ENCODE data around the gene SUMF1.
"Not testable (repeated sequence)": the region's sequence is repeated elsewhere in the genome, so short reads cannot be mapped to it uniquely, and the experiment has no call there.

The SUMF1 gene

DNA sequence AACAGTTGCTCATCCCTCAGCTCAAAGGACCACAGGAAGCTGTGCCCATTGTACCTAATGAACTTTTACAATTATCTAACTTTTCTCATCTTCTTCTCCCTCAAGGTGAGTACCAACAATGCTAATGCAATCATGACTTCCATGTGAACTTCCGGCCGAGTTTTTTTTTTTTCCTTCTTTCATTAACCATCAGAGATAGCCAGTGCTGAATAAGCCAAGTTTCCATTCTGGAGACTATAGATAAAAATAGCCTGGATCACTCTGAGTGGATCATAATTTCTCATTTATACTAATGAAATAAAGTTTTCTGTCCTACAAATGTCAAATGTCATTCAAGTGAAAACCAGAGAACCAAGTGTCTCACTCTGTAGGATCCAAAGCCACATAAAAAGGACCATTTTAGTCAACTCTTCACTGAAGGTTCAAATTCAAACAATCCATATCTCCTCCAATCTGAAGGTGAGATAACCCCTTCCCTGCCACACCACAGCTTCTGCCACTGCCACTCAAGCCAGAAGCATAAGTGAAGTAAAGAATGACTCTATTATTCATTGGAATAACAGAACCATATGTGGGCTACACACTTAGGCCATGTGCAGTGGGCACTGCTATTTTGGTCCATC is 5.5 kb downstream of the SUMF1 start:
- DNase-seq (ENCODE audit: low read depth): no peak

DNA sequence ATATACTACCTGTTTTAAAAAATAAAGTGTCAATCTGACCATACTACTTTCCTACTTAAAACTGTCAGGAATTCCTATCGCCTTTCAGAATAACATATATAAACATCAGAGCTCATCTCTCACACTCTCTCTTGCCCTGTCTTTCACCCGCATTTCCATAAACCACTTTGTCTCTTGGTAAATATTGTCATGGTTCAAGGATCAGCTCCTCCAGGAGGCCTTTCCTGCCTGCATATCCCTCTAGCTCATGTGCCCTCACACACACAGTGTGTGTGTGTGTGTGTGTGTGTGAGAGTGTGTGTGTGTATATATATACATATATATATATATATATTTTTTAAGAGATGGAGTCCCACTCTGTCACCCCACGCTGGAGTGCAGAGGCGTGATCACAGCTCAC is 6.7 kb downstream of the SUMF1 start:
- DNase-seq (ENCODE audit: low read depth): no peak

DNA sequence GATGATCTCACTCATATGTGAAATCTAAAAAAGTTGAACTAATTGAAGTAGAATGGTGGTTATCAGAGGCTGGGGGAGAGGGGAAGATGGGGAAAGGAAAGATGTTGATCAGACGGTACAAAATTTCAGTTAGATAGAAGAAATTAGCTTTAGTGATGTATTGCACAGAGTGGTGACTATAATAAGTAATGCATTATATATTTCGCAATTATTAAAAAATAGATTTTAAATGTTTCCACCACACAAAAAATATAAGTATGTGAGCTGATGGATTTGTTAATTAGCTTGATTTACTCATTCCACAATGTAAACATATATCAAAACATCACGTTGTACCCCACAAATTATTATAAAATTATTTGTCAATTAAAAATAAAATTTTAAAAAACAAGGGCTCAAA is 8.1 kb downstream of the SUMF1 start:
- no peak for DNase-seq (ENCODE audit: low read depth)

DNA sequence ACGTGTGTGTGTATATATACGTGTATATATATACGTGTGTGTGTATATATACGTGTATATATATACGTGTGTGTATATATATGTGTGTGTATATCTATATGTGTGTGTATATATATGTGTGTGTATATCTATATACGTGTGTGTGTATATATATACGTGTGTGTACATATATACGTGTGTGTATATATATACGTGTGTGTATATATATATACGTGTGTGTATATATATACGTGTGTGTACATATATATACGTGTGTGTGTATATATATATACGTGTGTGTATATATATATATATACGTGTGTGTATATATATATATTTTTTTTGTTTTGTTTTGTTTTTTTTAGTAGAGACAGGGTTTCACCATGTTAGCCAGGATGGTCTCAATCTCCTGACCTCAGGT is 10.3 kb downstream of the SUMF1 start:
- DNase-seq (ENCODE audit: low read depth): not testable (repeated sequence)

DNA sequence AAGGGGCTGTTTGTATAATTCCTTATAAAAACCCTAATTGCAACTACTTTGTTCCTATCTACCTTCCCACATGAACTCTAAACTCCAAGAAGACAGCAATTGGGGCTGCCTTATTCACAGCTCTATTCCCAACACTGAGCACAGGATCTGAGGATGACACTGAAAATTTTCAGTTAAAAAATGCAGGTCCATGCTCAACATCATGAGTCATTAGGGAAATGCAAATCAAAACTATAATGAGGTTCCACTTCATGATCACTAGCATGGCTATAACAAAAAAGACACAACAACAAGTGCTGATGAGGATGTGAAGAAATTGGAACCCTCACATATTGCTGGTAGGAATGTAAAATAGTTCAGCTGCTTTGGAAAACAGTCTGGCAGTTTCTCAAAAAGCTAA is 12.9 kb downstream of the SUMF1 start:
- no peak for DNase-seq (ENCODE audit: low read depth)

DNA sequence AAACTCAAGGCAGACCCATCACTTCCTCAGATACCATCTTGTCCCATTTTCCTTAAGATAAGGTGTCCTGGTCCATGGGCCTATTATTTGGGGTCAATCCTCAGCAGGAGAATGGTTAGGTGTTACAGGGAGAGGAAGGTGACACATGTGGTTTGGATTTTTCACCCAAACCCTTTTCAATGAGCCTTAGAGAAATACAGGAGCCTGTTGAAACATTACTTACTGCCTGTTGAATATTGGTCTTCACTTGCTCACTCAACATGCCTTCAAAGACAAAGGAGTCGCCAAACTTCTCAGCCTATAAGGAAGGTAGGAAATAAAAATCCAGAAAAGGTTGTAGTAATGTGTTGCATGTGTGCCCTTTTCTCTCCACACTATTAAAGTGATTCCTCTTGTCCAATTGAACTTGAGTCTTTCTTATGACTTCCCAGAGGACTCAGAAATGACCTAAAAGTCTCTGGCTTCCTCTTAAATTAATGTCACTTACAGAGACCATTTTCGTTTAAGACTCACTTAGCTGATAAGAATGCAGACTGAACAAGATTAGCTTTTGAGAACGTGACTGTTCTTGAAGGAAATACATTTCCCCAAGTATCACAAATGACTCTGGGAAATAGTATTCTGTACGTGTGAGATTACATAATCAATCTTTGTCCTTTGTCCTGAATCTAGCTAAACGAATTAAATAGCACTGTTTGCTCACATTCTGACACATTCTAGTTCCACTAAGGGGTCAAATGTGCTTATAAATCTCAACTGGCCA is 17.8 kb downstream of the SUMF1 start:
- no peak for DNase-seq (ENCODE audit: low read depth)

DNA sequence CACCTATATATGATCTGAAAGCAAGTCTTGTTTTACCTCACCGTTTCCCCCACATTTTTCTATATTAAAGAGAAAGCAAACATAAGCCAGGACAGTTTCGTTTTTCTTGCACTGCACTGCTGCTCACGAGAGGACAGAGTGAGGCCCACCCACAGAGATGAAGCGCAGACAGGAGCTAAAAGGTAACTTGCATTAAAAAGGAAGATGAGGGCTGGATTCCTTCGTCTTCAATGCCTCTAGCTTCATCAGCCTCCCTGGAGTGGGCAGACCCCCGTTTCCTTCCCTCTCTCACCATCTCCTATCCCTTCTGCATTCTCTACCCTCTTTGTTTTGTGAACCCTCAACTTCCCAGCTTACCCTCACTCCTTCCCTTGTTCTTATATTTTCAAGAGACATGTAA is 18.9 kb downstream of the SUMF1 start:
- no peak for DNase-seq (ENCODE audit: low read depth)

DNA sequence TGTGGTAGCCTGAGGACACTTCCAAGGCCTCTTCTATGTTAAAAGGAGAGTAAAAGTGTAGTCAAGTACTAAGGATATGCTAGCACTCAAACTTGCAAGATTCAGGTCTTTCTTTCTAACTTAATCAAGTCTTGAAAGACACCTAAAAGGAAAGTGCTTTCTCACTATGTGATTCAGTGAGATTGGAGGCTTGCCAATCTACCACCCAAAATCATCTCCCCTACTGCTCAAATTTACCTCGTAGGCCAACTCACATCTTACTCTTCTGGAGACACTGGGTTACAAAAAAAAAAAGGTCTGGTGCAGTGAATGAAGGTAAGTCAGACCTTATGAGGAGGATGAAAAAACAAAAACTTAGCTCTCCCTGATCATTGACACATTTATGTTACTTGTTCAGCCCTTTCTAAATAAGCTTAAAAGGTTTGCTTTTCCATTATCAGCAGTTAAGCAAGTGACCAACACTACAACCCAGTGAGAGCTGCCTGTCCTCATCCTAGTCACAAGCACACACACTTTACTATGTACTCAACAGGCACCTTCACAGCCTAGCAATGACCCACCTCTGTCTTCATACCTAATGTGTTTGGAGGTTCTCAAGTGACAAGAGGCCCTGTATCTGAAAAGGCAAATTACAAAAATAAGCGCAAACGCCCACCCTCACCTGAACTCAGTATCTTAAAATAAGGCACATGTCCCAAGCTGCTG is 19.6 kb downstream of the SUMF1 start:
- no peak for DNase-seq (ENCODE audit: low read depth)

DNA sequence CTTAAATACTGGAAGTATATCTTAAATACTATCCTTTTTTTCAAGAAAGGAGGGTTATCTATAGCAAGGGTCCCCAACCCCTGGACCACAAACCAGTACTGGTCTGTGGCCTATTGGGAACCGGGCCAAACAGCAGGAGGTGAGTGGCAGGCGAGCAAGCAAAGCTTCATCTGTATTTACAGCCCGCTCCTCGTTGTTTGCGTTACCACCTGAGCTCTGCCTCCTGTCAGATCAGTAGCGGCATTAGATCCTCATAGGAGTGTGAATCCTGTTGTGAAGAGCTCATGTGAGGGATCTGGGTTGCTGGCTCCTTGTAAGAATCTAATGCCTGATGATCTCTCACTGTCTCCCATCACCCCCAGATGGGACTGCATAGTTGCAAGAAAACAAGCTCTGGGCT is 26.1 kb downstream of the SUMF1 start:
- no peak for DNase-seq (ENCODE audit: low read depth)

DNA sequence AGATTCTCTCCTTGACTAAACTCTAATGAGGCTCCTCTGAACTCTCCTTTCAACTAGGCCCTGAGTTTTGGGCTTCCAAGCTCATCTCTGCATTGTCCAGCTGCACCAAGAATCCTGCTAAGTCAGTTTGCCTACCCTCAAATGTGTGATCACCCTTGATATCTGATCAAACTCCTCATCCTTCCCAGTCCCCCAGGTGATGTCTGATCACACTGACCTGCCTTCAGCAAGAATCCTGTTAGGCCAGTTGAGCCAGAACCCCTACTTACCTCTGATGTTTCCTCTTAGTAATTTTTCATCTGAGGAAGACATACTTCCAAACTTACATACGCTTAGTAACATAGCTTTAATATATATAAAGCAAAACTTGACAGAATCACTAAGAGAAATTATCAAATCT is 28.8 kb downstream of the SUMF1 start:
- no peak for DNase-seq (ENCODE audit: low read depth)

DNA sequence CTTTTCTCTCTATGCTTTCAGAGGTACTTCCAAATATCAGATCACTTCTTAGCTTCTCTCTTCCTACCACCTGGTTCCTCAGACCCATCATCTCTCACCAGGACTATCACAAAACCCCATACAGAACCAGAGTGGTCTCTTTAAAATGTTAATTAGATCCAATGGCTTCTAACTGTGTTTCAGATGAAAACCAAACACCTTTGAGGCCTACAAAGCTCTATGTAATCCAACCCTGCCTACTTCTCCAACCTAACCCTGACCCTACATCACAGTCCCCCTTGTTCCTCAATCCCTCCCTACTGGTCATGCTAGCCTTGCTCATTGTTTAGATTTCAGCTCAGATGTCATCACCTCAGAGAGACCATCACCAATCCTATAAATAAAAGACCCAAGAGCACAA is 34.8 kb downstream of the SUMF1 start:
- DNase-seq (ENCODE audit: low read depth): no peak

DNA sequence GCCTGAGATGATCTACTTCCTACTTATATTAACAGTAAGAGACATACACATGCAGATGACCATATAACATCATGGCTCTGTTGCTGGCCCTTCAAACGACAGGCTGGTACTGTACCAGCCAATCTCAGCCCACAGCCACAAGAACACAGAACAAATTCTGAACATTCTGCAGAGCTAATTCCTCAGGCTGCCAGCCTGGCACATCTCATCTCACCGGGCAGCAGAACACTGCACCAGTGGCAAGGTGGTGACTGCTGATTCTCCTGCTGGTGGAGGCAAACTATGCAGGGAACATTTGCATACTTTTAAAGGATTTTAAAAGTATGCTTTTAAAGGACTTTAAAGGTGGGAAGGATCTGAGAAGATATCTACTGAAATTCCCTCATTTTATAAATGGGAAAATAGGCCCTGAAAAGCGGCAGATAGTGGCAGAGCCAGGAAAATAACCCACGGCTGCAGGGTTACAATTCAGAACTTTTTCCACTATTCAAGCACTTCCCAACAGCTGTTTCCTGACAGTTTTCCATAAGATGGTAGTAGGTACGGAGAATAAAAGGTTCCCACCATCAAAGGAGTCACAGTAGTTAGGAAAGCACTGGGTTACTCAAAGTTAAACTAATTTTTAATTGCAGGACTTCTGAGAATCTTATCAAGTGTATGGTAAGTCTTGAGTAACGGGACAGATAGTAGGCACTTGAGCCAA is 37.3 kb downstream of the SUMF1 start:
- DNase-seq (ENCODE audit: low read depth): no peak

DNA sequence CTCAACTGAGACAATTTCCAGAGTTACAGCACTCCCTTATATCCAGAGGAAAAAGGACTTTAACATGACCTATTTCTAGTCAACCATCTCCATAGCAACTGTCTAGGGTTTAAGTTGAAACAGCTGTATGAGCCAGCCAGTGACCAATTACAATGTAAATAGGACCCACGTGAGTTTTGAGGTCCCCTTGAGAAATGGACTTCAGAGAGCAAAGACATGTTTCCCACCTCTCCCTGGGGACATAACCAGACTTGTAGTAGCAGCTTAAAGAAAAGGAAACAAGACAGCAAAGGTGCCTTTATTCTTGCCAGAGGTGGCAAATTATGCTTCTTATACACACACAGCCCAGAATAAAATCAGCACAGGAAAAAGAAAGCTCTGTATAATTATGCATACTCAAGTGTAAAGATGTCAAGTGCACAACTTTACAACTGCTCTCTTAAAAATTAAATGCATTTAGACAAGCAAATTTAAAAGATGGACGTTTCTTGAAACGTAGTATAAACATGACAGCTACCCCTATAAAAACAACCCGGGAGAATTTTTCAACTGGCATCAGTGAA is 40.2 kb downstream of the SUMF1 start:
- peak; percentile 81 for DNase-seq (ENCODE audit: low read depth)

DNA sequence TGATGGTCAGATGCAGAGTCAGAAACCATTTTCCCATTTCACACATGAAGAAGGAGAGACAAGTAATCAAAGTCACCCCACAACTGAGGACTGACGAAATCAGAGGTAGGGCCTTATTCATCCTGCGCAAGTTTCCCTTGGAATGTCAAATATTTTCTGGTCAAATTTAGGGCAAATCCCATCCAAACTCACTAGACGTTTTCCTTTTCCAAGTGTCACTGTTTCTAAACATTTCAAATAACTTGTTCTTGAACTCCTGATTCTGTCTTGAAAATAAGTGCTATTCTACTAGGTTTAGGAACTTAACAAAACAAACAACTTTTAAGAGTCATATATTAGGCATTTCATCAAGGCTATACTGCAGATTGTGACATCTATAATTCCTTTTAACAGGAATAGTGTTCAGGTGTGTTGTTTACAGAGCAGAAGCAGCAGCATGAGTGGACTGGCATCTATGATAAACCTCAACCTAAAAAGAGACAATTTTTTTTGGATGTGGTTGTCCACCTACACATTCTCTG is 40.7 kb downstream of the SUMF1 start:
- no peak for DNase-seq (ENCODE audit: low read depth)

DNA sequence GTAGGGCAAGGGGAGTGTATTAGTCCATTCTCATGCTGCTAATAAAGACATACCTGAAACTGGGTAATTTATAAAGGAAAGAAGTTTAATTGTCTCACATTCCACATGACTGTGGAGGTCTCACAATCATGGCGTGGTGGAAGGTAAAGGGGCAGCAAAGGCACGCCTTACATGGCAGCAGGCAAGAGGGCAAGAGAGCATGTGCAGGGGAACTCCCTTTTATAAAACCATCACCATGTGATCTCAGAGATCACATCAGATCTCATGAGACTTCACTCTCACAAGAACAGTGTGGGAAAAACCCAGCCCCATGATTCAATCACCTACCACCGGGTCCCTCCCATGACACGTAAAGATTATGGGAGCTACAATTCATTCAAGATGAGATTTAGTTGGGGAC is 41.4 kb downstream of the SUMF1 start:
- no peak for DNase-seq (ENCODE audit: low read depth)

DNA sequence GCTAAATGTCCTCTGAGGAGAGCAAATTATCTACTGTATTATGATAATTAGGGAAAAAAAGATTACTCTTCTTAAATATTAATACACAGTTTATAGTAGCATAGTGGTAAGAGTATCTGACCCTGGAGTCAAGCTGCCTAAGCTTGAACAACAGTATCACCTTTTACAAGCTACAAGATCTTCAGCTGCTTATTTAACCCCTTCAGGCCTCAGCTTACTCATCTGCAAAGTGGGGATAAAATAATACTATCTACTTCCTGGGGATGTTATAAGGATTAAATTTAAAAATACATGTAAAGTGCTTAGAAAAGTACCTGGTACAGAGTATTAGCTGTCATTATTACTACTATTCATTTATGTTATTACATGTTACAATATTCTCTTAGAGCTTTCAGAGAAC is 42.0 kb downstream of the SUMF1 start:
- DNase-seq (ENCODE audit: low read depth): no peak

DNA sequence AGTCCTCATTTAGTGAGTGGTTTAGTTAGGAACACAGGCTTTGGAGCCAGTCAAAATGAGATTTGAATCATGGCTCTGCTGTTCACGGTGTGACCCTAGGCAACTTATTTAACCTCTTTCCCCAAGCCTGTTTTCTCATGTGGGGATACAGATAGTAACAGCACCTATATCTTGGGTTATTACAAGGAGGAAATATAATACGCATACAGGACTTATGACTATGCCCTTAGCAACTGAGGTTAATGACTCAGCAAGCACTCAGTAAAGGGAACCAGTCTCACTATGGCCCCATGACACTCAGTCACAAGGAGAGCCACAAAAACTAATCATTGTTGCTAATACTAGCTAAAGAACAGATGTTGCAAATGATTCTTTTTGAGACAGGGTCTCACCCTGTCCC is 45.9 kb downstream of the SUMF1 start:
- no peak for DNase-seq (ENCODE audit: low read depth)

DNA sequence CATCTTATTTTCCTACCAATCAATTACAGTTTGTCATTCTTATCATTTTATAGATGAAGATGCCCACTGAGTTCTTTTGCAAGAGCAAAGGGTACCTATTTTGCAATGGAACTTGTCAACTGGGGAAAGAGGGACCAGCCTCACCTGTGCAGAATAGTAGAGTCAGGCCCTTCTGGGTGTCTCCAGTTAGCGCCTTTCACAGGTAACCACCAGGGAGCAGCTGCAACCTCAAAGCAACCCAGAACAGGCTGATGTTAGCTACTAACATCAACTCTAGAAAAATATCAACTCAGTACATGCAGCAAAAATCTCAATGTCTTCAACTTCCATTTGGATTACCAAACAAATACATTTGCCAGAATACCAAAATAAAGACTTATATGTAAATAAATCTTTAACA is 47.1 kb downstream of the SUMF1 start:
- no peak for DNase-seq (ENCODE audit: low read depth)

DNA sequence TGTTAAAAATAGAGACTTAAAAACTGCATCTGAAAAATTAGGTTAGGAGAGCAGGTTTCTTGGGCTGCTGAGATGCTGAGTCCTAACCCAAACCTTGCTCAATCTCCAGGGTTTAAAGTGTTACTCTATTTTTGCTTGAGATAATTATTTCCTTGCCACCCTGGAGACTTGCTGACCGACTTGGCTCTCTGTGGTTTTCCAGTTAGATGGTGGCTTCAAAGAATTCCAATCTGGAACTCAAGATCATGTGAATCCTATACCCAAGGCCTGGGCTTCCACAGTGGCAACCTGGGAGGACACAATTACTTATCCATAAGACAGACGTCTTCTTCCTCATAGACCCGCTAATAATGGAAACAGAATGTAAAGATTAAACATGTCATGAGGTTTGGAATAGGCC is 47.7 kb downstream of the SUMF1 start:
- no peak for DNase-seq (ENCODE audit: low read depth)

DNA sequence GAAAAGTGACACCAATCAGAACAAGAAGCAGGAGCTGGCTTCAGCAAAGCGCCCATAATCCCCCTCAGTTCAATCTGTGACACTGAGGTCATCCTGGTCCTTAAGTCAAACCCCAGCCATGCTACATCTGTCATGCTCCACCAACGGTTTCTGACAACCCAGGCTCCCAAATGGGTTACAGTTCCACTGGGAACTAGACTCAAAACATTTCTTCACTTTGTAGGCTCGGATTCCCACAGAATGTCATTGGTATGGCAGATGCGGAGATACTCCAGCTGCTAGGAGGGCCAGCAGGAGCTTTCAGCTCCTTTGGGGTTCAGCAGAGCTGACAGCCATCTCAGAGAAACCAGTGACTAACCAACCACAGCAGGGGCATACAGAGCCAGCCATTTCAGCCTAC is 48.9 kb downstream of the SUMF1 start:
- DNase-seq (ENCODE audit: low read depth): no peak

DNA sequence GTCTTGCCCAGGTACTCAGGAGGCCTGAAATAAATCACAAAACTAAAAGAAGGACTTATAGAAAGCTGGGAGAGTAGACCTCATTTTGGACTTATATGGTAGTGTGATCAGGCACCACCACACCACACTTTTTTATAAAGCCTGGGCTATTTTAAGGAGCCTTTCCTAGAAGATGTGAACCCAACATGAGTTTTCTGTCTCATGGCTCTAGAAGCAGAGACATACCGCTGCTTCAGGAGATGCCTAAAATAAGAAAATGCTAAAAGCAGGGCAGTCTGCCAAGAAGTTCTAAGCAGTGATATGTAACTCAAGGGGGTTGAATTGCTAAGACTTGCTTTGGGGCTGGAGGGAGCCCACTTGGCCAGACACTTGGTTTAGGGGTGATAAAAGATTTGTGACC is 49.6 kb downstream of the SUMF1 start:
- DNase-seq (ENCODE audit: low read depth): peak; percentile 33

DNA sequence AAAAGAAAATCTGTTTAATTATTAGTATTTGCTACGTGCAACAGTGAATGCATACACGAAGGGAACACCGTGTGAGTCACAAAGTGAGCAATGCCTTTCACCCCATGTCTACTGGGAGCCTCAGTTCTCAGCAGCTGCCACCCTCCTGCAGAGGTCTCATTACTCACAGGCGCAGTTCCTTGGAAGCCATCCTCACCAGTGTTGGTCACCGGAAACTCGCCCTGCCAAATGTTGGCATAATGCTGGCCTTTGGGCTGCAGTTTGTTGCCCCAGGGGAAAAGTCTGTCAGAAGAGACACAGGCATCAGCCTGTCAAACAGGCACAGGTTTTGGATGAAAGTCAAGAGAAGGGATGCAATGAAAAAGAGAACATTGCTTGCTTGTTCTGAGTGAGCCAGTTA is 50.1 kb downstream of the SUMF1 start:
- peak; percentile 67 for DNase-seq (ENCODE audit: low read depth)
